ENCODE data around the gene DGKI. TPM values are rescaled to one million over a fixed set of nuclear protein-coding genes. Genes with fewer than 3 reads are reported as not detected.

The DGKI gene
- total and polyA plus RNA-seq, 10 donors: 0.03 to 1.0 (median 0.45) TPM

- WGBS, 5 donors: 84 to 95% (median 88%) methylated on average over 1 of the region's 1 CpG
These were observed 326.8 kb downstream of the DGKI start for GRCh38 chr7:137519947-137520346.

GRCh38 chr7:137519181-137519691, 327.5 kb downstream of the DGKI start:
- no peaks in the 10 kb centered on the region for H3K27me3 ChIP-seq (replicated peaks in 1 of 7)
- no peaks in the 10 kb centered on the region for H3K4me1 ChIP-seq
- no peaks in the 10 kb centered on the region for H3K36me3 ChIP-seq
- no peak overlapping the region for H3K27ac ChIP-seq
- DNase-seq: no peak
- TF ChIP-seq POLR2A (IDR thresholded peaks at IDR 0.05) (no peak), POLR2AphosphoS5 (IDR thresholded peaks at IDR 0.05) (no peak), CTCF (IDR thresholded peaks at IDR 0.05 in 8 of 11, conservative IDR thresholded peaks at IDR 0.05 in 3 of 11) (no peak)
- H3K4me3 ChIP-seq: no peak overlapping the region
- 62 to 73% (median 69%) methylated on average over 4 of the region's 4 CpGs for WGBS, 5 donors
- no peaks in the 10 kb centered on the region for H3K9me3 ChIP-seq
- intact Hi-C loops (cut with DNase I; ENCODE audit: low total_unique reads): no loop called here

More at GRCh38 chr7:137519947-137520346, 326.8 kb downstream of the DGKI start:
- TF ChIP-seq POLR2AphosphoS5 (IDR thresholded peaks at IDR 0.05) (no peak), CTCF (IDR thresholded peaks at IDR 0.05 in 8 of 11, conservative IDR thresholded peaks at IDR 0.05 in 3 of 11) (no peak), POLR2A (IDR thresholded peaks at IDR 0.05) (no peak)
- H3K4me3 ChIP-seq: no peak overlapping the region
- no peaks in the 10 kb centered on the region for H3K9me3 ChIP-seq
- no peaks in the 10 kb centered on the region for H3K4me1 ChIP-seq
- DNase-seq: no peak
- no peaks in the 10 kb centered on the region for H3K27me3 ChIP-seq (replicated peaks in 1 of 7)
- no peaks in the 10 kb centered on the region for H3K36me3 ChIP-seq
- intact Hi-C loops (cut with DNase I; ENCODE audit: low total_unique reads): no loop called here
- no peak overlapping the region for H3K27ac ChIP-seq

DNA sequence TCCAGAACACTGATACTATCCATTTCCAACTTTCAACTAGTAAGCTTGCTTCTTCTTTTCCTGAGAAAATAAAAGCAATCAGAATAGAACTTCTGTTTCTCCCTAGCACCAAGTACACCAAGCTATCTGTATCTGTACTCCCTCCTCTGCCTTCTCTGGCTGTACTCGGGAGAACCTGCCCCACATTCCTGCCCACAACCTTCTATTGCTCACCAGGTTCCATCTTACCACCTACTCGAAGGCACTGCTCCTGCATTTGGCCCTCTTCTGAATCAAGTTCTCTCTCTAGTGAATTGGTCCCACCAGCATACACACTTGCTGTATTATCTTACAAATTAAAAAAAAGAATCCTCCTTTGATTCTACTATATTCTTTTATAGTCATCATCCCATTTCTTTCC, 333.7 kb downstream of the DGKI start:
- Histone ChIP-seq H3K4me3 (no peak overlapping the region), H3K27me3 (replicated peaks in 1 of 7) (no peaks in the 10 kb centered on the region), H3K9me3 (no peaks in the 10 kb centered on the region), H3K27ac (no peak overlapping the region), H3K36me3 (no peaks in the 10 kb centered on the region), H3K4me1 (no peaks in the 10 kb centered on the region)
- no peak for DNase-seq
- intact Hi-C loops (cut with DNase I; ENCODE audit: low total_unique reads): no loop called here
- no peak for TF ChIP-seq POLR2AphosphoS5 (IDR thresholded peaks at IDR 0.05)
- TF ChIP-seq POLR2A (IDR thresholded peaks at IDR 0.05): no peak
- no peak for TF ChIP-seq CTCF (IDR thresholded peaks at IDR 0.05 in 8 of 11, conservative IDR thresholded peaks at IDR 0.05 in 3 of 11)
- WGBS, 5 donors: 60 to 72% (median 63%) methylated on average over 2 of the region's 2 CpGs

DNA sequence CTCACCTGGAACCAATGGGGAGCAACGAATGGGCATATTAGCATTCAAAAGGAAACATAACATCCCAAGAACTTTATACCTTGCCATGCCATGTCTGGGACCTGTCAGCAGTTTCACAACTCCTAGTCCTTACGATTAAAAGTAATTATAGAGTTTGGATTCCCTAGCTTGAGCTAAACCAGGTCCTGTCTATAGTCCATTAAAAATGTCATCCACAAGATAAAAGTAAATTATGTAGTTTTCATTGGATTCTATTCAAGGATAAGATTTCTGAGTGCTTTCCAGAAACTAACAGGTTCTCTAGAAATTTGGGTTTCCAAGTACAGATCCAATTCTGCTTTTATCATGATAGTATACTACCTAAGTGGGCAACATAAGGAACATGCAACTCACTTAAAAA, 339.7 kb downstream of the DGKI start:
- no peak for DNase-seq
- H3K27me3 ChIP-seq (replicated peaks in 1 of 7): no peaks in the 10 kb centered on the region
- intact Hi-C loops (cut with DNase I; ENCODE audit: low total_unique reads): no loop called here
- H3K27ac ChIP-seq: no peak overlapping the region
- no peaks in the 10 kb centered on the region for H3K4me1 ChIP-seq
- no peaks in the 10 kb centered on the region for H3K36me3 ChIP-seq
- TF ChIP-seq POLR2A (IDR thresholded peaks at IDR 0.05) (no peak), CTCF (IDR thresholded peaks at IDR 0.05 in 8 of 11, conservative IDR thresholded peaks at IDR 0.05 in 3 of 11) (no peak), POLR2AphosphoS5 (IDR thresholded peaks at IDR 0.05) (no peak)
- whole genome bisulfite sequencing, 5 donors: 57 to 65% (median 60%) methylated on average over 2 of the region's 2 CpGs
- no peaks in the 10 kb centered on the region for H3K9me3 ChIP-seq
- H3K4me3 ChIP-seq: no peak overlapping the region

Measured in spleen (tissue), 11 donors.